Mesothelial cell of epicardium (in vitro differentiated cells): ENCODE data around the gene TRMT112. TPM values are rescaled to one million over a fixed set of nuclear protein-coding genes. Genes with fewer than 3 reads are reported as not detected.

ENCODE experiments used
- DNase-seq, 2 experiments: peaks; one replicate each; pipeline ENCODE4 v3.0.0; 2021; ENCODE audit warnings: low spot score in 2 of 2; ENCODE audit not compliant: unreplicated experiment in 2 of 2
- H3K27ac Mint-ChIP-seq: 2 replicates; pipeline ENCODE4 v1.8.0; 2021; ENCODE audit warnings: mixed read lengths
- H3K27me3 Mint-ChIP-seq: 2 replicates; pipeline ENCODE4 v1.8.0; 2021; ENCODE audit warnings: low read depth, mixed read lengths
- H3K36me3 Mint-ChIP-seq: 2 replicates; pipeline ENCODE4 v1.8.0; 2021; ENCODE audit warnings: mixed read lengths
- H3K4me1 Mint-ChIP-seq: 2 replicates; pipeline ENCODE4 v1.8.0; 2021; ENCODE audit warnings: mixed read lengths
- H3K4me3 Mint-ChIP-seq: 2 replicates; pipeline ENCODE4 v1.8.0; 2021; ENCODE audit warnings: mild to moderate bottlenecking, moderate library complexity, mixed read lengths
- H3K9me3 Mint-ChIP-seq: 2 replicates; pipeline ENCODE4 v1.8.0; 2021; ENCODE audit warnings: mixed read lengths
- total RNA-seq: library from RNA; stranded (reverse); gene quantifications from 3 replicates; pipeline ENCODE4 v1.2.1, GENCODE V29; 2021
- TF ChIP-seq, protein P1 (sequence below): fragments of 200-600 bp; sonication (generic); IDR thresholded peaks from one replicate; pipeline ENCODE4 v1.5.0; 2021; ENCODE audit warnings: antibody characterized with exemption; ENCODE audit not compliant: unreplicated experiment

Gene TRMT112
- total RNA-seq, 1 donor from 2014 or later: 184 TPM

DNA sequence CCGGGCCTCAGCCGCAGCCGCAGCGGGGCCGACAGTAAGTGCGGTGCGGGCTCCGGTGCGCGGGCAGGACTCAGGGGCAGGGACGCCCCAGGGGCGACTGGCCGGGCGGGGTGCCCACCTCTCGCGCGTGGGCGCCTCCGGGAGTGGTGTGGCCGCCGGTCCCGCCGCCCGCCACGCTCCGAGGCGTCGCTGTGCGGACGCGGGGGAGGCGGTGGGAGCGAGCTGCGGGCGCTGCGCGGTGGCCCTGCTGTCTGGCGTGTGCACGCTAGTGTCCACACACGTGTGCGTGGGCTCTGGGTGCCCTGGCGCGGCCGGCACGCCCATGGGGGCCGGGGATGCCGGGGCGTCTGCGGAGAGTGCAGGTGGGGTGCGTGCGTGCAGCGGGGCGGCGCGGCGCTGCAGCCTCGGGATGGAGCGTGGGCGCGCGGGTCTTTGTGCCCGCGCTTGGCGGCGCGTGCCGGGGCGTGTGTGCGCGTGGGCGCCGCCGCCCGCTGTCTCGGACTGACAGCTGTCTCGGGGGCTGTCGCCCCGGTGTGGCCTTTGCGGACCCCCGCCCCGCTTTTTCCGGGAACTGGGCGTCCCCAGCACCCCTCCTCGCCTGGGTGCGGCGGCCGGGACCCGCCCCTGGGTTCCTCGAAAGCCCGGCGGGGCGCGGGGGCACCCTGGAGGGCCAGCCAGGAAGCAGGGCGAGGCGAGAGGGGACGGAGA is 25.5 kb downstream of the TRMT112 start:
- H3K36me3 Mint-ChIP-seq: peaks cover 8% of the 10 kb centered on the region
- H3K27me3 Mint-ChIP-seq: peaks cover 71% of the 10 kb centered on the region
- no peak overlapping the region for H3K27ac Mint-ChIP-seq
- H3K4me1 Mint-ChIP-seq: peaks cover 9% of the 10 kb centered on the region
- peak overlapping the region; percentile 42 for H3K4me3 Mint-ChIP-seq
- no peak for DNase-seq
- TF ChIP-seq, protein P1, sequence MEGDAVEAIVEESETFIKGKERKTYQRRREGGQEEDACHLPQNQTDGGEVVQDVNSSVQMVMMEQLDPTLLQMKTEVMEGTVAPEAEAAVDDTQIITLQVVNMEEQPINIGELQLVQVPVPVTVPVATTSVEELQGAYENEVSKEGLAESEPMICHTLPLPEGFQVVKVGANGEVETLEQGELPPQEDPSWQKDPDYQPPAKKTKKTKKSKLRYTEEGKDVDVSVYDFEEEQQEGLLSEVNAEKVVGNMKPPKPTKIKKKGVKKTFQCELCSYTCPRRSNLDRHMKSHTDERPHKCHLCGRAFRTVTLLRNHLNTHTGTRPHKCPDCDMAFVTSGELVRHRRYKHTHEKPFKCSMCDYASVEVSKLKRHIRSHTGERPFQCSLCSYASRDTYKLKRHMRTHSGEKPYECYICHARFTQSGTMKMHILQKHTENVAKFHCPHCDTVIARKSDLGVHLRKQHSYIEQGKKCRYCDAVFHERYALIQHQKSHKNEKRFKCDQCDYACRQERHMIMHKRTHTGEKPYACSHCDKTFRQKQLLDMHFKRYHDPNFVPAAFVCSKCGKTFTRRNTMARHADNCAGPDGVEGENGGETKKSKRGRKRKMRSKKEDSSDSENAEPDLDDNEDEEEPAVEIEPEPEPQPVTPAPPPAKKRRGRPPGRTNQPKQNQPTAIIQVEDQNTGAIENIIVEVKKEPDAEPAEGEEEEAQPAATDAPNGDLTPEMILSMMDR: no peak
- no peaks in the 10 kb centered on the region for H3K9me3 Mint-ChIP-seq

DNA sequence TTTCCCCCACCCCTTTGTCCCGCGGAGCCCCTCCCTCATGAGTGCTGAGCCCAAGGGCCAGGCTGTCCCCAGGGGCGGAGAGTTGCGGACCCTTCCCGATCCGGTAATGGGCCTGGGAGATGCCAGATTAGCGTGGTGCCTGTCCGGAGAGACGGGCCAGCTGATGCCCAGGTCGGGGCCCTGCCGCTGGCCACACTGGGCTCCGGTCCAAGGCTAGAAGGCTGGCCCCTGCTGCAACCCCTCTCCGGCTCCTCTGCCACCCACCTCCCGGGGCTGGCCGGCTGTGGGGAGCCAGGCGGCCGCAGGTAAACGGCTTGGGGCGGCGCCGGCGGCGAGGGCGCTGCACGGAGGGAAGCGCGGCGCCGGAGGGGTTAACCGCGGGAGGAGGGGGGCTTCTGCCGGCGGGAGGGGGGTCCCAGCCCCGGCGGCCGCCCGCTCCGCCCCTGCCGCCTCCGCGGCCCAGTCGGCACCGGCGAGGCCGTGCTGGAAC is 26.1 kb downstream of the TRMT112 start, which contains the start of gene KCNK4:
KCNK4 (plus strand) TSS at position 41 of the 490 bp plus-strand sequence. CDS start 1,717 bp downstream, outside the sequence.
- TF ChIP-seq, protein P1: no peak
- DNase-seq: no peak
- H3K27ac Mint-ChIP-seq: no peak within 1 kb of the TSS
- H3K36me3 Mint-ChIP-seq: peaks cover 8% of the 10 kb centered on the region
- peaks cover 65% of the 10 kb centered on the region for H3K27me3 Mint-ChIP-seq
- H3K4me1 Mint-ChIP-seq: peaks cover 15% of the 10 kb centered on the region
- H3K4me3 Mint-ChIP-seq: peak within 1 kb of the TSS; percentile 70
- H3K9me3 Mint-ChIP-seq: no peaks in the 10 kb centered on the region

DNA sequence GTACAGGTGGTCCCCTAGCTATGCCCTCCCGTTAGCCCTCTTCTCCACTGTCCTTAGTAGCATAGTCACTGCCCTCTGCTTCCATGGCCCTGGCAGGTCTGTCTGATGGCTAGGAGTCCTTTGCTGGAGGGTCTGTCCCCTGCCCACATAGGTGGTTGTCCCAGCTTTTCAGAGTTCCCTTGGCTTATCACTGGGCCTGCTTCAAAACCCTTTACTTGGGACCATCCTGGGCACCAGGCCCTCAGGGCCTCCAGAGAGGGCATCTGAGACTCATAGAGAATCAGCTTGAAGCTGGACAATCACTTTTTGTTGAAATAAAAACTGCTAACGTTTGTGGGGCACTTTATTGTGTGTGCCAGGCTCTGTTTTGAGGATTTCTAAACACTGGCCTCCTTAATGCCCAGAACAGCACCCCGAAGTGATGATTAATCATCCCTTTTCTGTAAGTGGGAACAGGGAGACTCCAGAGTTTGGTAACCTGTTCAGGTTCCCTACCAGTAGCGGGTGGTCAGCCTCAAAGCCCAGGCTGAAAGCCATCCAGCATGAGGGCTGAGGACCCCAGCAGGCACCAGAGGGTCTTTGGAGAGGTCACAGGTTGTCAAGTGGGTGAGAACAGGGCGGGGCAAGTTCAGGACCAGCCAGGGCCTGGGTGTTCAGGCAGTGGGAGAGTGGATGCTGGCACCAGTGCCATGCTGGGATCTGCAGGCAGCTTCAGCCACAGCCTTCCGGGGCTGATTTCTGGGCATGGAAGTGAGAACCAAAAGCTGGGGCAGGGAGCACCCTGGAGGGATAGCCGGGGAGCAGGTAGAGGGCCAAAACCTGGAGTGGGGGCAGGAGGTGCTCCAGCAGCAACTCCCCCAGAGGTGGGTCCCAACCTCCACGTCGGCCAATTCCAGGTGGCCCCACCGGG is 26.8 kb downstream of the TRMT112 start:
- Mint-ChIP-seq H3K27ac (no peak overlapping the region), H3K27me3 (peaks cover 58% of the 10 kb centered on the region), H3K9me3 (no peaks in the 10 kb centered on the region), H3K36me3 (peaks cover 8% of the 10 kb centered on the region), H3K4me1 (peaks cover 18% of the 10 kb centered on the region), H3K4me3 (peak overlapping the region; percentile 70)
- TF ChIP-seq, protein P1: no peak
- DNase-seq: no peak

DNA sequence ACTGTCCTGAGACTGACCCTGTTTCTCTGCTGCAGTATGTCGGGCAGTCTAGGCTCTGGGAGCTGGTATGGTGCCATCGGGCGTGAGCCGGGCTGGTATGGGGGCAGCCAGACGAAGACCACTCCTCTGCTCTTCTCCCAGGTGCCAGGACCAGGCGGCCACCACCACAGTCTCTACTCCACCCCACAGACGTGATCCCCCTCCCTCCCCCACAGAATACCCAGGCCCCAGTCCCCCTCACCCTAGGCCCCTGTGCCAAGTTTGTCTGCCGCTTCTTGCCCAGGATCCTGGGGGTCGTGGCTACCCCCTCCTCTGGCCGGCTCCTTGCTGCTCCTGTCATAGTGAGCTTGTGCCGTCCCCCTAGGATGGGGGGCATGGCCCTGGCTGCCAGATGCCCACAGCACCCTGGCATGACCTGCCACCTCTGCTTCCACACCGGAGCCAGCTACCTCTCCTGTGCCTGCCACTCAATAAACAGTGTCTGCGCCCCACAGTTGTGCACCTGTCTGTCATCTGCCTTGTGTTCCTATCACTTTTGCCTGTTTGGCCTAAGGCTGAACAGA is 28.3 kb downstream of the TRMT112 start:
- H3K27ac Mint-ChIP-seq: no peak overlapping the region
- no peak for DNase-seq
- H3K4me3 Mint-ChIP-seq: no peak overlapping the region
- H3K27me3 Mint-ChIP-seq: peaks cover 43% of the 10 kb centered on the region
- TF ChIP-seq, protein P1: no peak
- H3K4me1 Mint-ChIP-seq: peaks cover 18% of the 10 kb centered on the region
- no peaks in the 10 kb centered on the region for H3K9me3 Mint-ChIP-seq
- peaks cover 8% of the 10 kb centered on the region for H3K36me3 Mint-ChIP-seq

DNA sequence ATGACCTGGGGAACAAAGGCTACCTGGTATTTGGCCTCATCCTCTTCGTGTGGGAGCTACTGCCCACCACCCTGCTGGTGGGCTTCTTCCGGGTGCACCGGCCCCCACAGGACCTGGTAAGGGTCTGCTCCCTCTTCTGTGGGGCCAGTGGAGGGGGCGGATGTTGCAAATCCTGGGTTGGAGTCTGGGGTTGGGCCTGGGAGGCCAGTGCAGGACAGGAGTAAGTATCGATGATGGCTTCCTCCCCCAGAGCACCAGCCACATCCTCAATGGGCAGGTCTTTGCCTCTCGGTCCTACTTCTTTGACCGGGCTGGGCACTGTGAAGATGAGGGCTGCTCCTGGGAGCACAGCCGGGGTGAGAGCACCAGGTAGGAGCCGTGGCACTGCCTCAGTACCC is 29.0 kb downstream of the TRMT112 start:
- DNase-seq: no peak
- Mint-ChIP-seq H3K27ac (no peak overlapping the region), H3K36me3 (peaks cover 8% of the 10 kb centered on the region), H3K4me1 (peaks cover 18% of the 10 kb centered on the region), H3K27me3 (peaks cover 36% of the 10 kb centered on the region), H3K4me3 (no peak overlapping the region), H3K9me3 (no peaks in the 10 kb centered on the region)
- TF ChIP-seq, protein P1: no peak
